HEK293 (cell line): ENCODE measurements around the gene UBASH3B.

ENCODE experiments used
- GLI2 ChIP-seq: fragments of 450-650 bp; formaldehyde crosslinking; IDR thresholded peaks from 2 replicates; pipeline ENCODE4; 2017; ENCODE audit warnings: missing biosample characterization, missing genetic modification characterization, low read depth, borderline replicate concordance
- GLIS2 ChIP-seq: fragments of 450-650 bp; formaldehyde crosslinking; IDR thresholded peaks from 2 replicates; pipeline ENCODE4 v1.5.1; 2016; ENCODE audit warnings: missing biosample characterization, missing genetic modification characterization
- KLF9 ChIP-seq: fragments of 450-650 bp; formaldehyde crosslinking; IDR thresholded peaks from 2 replicates; pipeline ENCODE4 v1.5.1; 2016; ENCODE audit warnings: missing biosample characterization, missing genetic modification characterization, low read depth
- PATZ1 ChIP-seq: fragments of 450-650 bp; formaldehyde crosslinking; IDR thresholded peaks from 2 replicates; pipeline ENCODE4 v1.5.1; 2016; ENCODE audit warnings: missing biosample characterization, missing genetic modification characterization
- PRDM10 ChIP-seq: fragments of 450-650 bp; formaldehyde crosslinking; IDR thresholded peaks from 2 replicates; pipeline ENCODE4 v1.5.1; 2016; ENCODE audit warnings: missing biosample characterization, missing genetic modification characterization
- PRDM2 ChIP-seq: fragments of 450-650 bp; formaldehyde crosslinking; IDR thresholded peaks from 2 replicates; pipeline ENCODE4 v1.5.1; 2016; ENCODE audit warnings: missing biosample characterization, missing genetic modification characterization, borderline replicate concordance
- PRDM6 ChIP-seq: fragments of 450-650 bp; formaldehyde crosslinking; IDR thresholded peaks from 2 replicates; pipeline ENCODE4 v1.5.1; 2017; ENCODE audit warnings: missing biosample characterization, missing genetic modification characterization
- SETDB1 ChIP-seq: IDR thresholded peaks from one replicate; pipeline ENCODE4 v1.6.1; 2017; ENCODE audit warnings: mild to moderate bottlenecking, low read length, moderate library complexity, mixed read lengths; ENCODE audit not compliant: insufficient read length
- SP3 ChIP-seq: fragments of 450-650 bp; formaldehyde crosslinking; IDR thresholded peaks from 2 replicates; pipeline ENCODE4 v1.5.1; 2016; ENCODE audit warnings: missing biosample characterization, missing genetic modification characterization
- ZBTB11 ChIP-seq: fragments of 450-650 bp; formaldehyde crosslinking; conservative IDR thresholded peaks from 2 replicates; pipeline ENCODE4 v1.5.1; 2016; ENCODE audit warnings: low read depth, missing biosample characterization, missing genetic modification characterization
- ZEB2 ChIP-seq: fragments of 450-650 bp; formaldehyde crosslinking; IDR thresholded peaks from 2 replicates; pipeline ENCODE4 v1.5.1; 2016; ENCODE audit warnings: missing biosample characterization, missing genetic modification characterization
- ZFP41 ChIP-seq: fragments of 450-650 bp; formaldehyde crosslinking; IDR thresholded peaks from 2 replicates; pipeline ENCODE4 v1.5.1; 2016; ENCODE audit warnings: missing biosample characterization, missing genetic modification characterization, borderline replicate concordance
- ZIC2 ChIP-seq: fragments of 450-650 bp; formaldehyde crosslinking; IDR thresholded peaks from 2 replicates; pipeline ENCODE4 v1.5.1; 2016; ENCODE audit warnings: missing biosample characterization, missing genetic modification characterization
- ZNF2 ChIP-seq: fragments of 450-650 bp; formaldehyde crosslinking; IDR thresholded peaks from 2 replicates; pipeline ENCODE4 v1.5.1; 2016; ENCODE audit warnings: missing biosample characterization, missing genetic modification characterization
- ZNF26 ChIP-seq: fragments of 450-650 bp; formaldehyde crosslinking; IDR thresholded peaks from 2 replicates; pipeline ENCODE4 v1.5.1; 2016; ENCODE audit warnings: missing biosample characterization, missing genetic modification characterization
- ZNF350 ChIP-seq: fragments of 450-650 bp; formaldehyde crosslinking; IDR thresholded peaks from 2 replicates; pipeline ENCODE4 v1.5.0; 2017; ENCODE audit warnings: missing biosample characterization, mild to moderate bottlenecking, missing genetic modification characterization
- ZNF544 ChIP-seq: fragments of 450-650 bp; formaldehyde crosslinking; IDR thresholded peaks from 2 replicates; pipeline ENCODE4 v1.5.0; 2017; ENCODE audit warnings: missing biosample characterization, missing genetic modification characterization
- ZNF549 ChIP-seq: fragments of 450-650 bp; IDR thresholded peaks from 2 replicates; pipeline ENCODE4 v1.5.1; 2018; ENCODE audit warnings: missing biosample characterization, missing genetic modification characterization, mild to moderate bottlenecking, inconsistent platforms, moderate library complexity
- ZNF654 ChIP-seq: fragments of 450-650 bp; formaldehyde crosslinking; IDR thresholded peaks from 2 replicates; pipeline ENCODE4 v1.5.1; 2016; ENCODE audit warnings: low read depth, missing biosample characterization, missing genetic modification characterization
- ZNF707 ChIP-seq: fragments of 450-650 bp; formaldehyde crosslinking; IDR thresholded peaks from 2 replicates; pipeline ENCODE4 v1.5.1; 2016; ENCODE audit warnings: missing biosample characterization, missing genetic modification characterization
- ZSCAN30 ChIP-seq: fragments of 450-650 bp; IDR thresholded peaks from 2 replicates; pipeline ENCODE4 v1.5.1; 2018; ENCODE audit warnings: missing biosample characterization, mild to moderate bottlenecking, missing genetic modification characterization, moderate library complexity

Gene UBASH3B

GRCh38 chr11:122656073-122656630, 630 bp downstream of the UBASH3B start (continued):
- TF ChIP-seq ZNF26 (tag by site-specific recombination), result no peak
- TF ChIP-seq ZNF654 (tag by site-specific recombination), result no peak
- no peak for TF ChIP-seq SETDB1
- TF ChIP-seq ZBTB11 (tag by site-specific recombination), result no peak
- no peak for TF ChIP-seq ZNF707
- no peak for TF ChIP-seq PATZ1
- no peak for TF ChIP-seq ZFP41 (tag by site-specific recombination)
- TF ChIP-seq ZNF2 (tag by site-specific recombination), result no peak
- no peak for TF ChIP-seq ZNF544
- no peak for TF ChIP-seq ZSCAN30 (tag by site-specific recombination)
- TF ChIP-seq ZNF350 (tag by site-specific recombination), result no peak
- TF ChIP-seq ZIC2 (tag by site-specific recombination), result peak; percentile 44
- TF ChIP-seq ZNF549 (tag by site-specific recombination), result no peak
- no peak for TF ChIP-seq PRDM2
- no peak for TF ChIP-seq GLI2 (tag by site-specific recombination)
- TF ChIP-seq PRDM6 (tag by site-specific recombination), result no peak
- TF ChIP-seq PRDM10 (tag by site-specific recombination), result peak; percentile 82
- TF ChIP-seq SP3 (tag by site-specific recombination), result no peak
- 0 out of 2 replicates have a peak, but pooled peaks have one; percentile 19 for TF ChIP-seq ZEB2 (tag by site-specific recombination)
- 0 out of 2 replicates have a peak, but pooled peaks have one; percentile 24 for TF ChIP-seq GLIS2 (tag by site-specific recombination)
- peak; percentile 60; the same call in 1 of the 2 replicates for TF ChIP-seq KLF9 (tag by site-specific recombination)
